COLO829 (cell line): Measurements from ENCODE around the gene ACVRL1.

ENCODE experiments used
- DNase-seq: peaks from one replicate; pipeline ENCODE4 v3.0.0; 2012; ENCODE audit warnings: low spot score

ACVRL1 gene

DNA sequence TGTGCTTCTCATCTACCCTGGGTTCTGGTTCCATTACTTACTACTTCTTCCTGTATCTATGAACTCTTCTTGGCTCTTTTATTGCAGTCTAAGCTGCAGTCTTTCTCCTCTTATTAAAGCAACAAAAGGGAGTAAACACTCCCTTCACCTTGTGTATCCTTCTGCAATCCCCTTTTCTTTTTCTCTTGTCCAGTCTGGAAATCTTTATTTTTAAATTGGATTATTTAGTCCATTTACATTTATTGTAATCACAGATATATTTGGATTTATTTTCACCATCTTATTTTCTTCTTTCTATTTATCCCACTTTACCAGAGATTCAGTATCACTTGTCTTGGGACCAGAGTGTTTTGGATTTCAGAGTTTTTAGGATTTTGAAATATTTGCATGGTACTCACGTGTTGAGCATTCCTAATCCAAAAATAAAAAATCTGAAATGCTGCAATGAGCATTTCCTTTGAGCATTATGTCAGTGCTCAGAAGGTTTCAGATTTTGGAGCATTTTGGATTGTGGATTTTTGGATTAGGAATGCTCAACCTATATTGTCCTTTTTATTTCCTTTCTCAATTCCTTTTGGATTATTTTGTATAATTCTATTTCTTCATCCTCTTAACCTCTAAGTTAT is 37.4 kb downstream of the ACVRL1 start:
- DNase-seq: no peak

DNA sequence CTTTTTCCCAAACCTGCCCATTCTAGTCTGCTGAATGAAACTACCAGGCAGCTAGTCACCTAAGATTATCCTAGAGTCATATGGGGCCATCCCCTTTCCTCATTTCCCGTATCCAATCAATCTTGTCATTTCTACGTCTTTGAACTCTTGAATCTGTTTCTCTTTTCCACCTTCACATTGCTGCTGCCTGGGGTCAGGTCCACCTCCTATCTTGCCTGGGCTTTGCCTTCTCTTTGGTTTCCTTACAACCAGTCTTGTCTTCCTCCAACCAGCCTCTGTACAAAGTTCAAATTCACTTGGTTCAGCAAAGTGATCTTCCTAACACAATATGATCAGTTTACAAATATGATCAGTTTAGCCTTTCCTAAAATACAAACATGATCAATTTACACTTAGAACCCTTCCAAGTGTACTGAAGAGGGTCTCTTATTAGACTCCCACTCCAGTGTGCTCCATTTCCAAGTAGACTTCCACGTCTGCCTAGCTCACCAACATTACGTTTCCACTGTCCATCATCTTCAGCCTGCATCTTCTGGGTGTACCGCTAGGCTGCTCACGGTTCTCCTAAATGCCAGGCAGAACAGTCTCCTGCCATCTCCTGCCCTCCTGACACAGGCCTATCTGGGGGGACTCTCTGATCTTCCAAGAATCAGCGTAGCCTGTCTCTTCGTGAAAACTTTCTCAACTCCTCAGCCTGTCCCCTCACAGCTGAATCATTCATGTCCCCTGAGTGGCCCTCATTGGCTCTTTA is 40.1 kb downstream of the ACVRL1 start:
- no peak for DNase-seq

DNA sequence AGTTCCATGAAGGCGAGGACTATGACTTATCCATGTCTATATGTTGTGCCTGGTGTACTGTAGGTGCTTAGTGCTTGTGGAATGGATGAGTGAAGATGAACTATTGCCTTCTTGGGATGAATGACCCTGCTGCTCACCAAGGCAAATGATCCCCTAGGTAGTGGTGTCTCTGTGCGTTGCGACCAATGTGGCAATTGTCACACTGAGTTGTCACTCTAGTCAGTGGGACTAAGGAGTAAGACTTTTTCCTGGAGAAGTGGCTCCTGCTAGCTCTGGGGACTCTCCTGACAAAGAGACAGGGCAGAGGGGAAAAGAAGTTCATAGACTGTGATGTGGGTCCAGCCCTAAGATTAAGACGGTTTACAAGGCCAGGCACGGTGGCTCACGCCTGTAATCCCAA is 40.8 kb downstream of the ACVRL1 start:
- DNase-seq: no peak

DNA sequence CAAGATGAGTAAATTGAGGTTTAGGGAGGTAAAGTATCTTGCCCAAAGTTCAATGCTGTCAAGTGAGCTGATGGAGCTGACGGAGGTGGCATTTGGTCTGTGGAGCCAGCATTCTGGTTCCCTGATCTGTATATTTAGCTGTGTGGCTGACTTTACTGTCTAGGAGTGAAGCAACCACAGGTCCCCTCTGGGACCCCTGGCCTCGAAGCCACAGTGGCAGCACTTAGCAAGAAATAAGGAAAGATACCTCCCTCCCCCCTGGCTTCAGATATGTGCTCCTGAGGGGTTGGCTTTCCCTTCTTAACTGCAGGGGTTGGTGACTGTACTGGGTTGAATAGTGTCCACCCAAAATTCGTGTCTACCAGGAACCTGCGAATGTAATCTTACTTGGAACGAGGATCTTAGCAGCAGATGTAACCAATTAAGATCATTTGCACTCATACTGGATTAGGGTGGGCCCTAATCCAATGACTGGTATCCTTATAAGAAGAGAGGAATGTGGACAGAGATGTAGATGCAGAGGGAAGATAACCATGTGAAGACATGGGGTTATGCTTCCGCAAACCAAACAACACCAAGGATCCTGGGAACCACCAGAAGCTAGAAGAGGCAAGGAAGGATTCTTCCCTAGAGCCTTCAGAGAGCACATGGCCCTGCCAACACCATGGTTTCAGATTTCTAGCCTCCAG is 42.2 kb downstream of the ACVRL1 start:
- no peak for DNase-seq

DNA sequence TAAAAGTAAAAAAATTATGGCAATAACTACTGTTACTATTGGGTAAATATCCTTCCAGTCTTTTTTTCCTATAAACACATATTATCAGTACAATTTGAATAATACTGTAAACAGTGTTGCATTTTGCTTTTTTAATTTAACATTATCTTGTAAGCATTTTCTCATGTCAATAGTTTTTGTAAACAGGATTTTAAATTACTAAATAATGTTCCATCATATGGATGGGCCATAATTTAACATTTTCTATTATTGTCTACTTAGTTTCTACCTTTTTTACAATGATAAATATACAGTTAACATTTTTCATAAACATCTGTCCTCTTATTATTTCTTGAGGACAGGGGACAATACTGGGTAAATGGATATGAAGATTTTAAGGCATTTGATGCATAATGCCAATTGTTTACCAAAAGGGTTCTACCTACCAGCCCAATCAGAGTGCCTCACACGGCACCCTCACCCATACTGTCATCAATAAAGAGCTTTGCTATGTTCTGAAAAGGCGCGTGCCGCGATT is 43.4 kb downstream of the ACVRL1 start:
- no peak for DNase-seq

DNA sequence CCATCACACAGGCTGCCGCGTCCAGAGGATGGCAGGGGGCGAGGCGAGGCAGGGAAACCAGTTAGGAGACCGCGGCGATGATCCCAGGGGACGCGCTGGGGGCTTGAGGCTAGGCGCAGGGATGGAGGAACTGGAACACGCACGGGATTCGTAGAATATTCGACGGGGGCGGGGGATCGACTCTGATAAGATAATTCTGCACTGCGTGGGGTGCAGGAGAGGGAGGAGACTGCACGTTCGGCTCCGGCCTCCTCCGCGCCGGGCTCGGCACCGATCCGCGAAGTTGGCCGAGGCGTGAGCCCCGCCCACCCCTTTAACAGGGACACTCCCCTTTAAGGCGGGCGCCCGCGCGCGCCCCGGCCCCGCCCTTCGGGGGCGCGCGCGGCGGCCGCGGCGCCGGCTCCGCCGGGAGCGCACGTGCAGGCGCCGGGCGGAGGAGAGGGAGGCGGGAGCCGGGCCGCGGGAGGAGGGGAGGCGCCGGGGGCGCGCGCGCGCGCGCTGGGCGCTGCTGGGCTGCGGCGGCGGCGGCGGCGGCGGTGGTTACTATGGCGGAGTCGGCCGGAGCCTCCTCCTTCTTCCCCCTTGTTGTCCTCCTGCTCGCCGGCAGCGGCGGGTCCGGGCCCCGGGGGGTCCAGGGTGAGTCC is 44.0 kb downstream of the ACVRL1 start, which contains the start of gene ACVR1B:
ACVR1B (plus strand) TSS at position 501 of the 644 bp plus-strand sequence; CDS start at position 546, 45 bp downstream.
- peak; percentile 74 for DNase-seq

DNA sequence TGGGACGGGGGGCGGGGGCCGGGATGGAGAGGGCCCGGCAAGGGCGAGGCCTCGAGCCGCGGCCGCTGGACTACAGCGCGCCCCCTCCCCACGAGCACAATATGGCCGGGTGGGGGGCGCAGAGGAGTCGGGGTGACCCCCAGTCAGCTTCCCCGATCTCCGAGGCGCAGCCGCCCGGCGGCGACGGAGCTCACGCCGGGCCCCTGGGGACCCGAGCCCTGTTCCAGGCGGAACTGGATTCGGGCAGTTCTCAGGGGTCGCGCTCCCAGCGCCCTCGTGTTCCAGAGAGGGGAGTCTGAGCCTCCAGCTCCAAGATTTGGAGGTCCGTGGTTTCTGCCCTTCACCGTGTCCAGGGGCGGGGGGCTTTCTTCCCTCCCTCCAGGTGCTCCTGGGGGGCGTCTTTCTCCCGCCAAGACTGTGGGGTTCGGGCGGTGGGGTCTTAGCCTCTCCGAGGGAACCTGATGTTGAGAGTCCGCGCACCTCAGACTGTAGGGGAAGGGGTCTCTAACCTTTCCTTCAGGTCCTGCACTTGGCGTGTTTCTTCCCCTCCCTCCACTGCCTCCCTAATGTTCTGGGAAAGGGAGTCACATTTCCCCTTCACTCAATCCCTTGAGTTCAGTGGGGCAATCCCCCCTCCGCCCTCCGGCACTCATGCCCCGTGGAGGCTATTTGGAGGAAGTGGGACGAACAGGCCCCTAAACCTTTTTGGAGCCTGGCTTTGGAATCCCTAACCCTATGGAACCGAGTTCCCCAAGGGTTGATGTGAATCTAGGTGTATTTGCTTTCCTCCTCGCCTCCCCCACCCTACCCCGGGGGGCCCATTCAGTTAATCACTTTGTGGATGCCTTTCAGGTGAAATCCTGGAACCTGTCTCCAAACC is 44.8 kb downstream of the ACVRL1 start:
- DNase-seq: no peak

DNA sequence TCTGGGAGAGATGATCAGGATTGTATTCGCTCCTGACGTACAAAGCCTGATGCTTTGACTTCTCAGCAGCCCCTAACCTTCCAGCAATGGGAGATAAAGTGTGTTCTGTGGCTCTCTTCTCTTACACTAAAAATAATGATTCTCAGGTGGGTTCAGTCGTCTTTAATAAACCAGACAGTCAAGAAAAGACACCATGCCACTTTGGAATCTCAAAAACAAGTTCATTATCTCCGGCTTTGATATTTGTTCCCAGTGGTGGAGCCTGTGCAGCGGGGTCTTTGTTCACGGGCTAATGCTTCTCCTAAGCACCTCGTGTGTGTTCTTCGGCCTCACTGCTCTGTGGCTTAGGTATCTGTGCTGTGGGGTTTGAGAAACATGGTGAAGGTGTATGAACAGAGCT is 45.8 kb downstream of the ACVRL1 start:
- DNase-seq: no peak

DNA sequence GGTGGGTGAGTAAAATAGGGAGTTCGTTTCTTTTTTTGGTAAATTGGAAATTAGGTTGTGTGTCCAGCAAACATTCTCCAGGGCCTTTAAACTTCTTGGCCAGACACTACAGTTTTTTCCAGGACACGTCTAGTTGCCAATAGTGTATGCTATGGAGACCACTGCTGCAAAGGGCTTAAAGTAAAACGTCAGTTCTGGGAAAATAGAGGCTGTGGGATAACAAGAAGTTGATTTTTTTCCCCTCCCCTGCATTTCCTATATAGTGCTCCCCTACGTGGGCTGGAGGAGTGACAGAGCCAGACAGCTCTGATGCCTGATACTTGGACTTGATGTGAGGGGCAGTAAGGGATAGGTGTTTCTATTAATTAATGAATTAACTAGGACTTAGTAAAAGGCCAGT is 46.6 kb downstream of the ACVRL1 start:
- no peak for DNase-seq

DNA sequence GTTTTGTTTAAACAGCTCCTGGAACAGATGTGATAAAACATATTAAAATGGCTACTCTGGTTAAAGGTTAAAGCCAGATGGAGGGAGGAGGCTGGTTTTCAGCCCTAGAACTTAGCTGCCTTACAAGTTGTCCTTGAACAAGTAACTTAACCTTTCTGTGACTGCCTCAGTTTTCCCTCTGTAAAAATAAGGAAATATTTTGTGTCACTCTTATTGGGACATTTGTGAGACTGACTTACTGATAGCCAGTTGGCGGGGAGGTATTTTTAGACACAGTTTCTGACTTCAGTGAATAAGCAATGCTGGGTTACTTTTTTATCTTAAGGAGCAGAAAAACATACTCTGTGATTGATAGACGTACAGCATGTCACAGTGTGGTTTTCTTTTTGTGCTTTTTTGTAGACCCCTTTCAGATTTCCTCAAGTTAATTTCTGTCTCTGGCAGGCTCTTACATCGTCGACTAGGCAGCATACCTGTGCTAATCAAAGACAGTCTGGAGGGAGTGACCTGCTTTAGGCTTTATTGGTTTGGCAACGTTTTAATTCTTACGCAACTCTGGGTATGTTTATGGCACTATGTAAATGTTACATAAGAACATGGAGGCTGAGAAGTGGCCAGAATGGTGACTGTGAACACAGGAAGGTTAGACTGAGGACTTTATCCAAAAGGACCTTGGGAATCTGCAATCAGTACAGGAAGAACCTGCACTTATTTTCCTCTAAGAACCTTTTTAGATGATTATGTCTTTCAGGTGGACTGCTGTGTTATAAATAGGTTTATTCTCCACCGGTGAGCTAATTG is 47.5 kb downstream of the ACVRL1 start:
- no peak for DNase-seq

DNA sequence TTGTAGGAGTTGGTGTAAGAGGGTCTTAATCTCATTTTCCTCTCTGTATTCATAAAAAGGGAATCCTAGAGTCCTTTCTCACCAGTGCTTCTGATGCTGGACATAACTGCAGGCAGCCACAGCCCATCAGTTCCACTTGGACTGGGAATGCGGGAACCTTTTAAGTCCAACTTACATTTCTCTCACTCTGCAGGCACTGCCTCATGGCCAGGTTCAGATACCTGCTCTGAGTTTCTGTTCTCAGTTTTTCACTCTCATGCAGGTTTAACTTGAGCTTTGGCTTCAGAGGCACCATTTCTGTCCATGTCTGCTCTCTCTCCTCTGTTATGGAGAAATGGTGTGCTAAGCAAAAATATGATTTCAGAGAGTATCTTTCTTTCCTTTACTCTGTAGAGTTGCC is 48.4 kb downstream of the ACVRL1 start:
- no peak for DNase-seq

DNA sequence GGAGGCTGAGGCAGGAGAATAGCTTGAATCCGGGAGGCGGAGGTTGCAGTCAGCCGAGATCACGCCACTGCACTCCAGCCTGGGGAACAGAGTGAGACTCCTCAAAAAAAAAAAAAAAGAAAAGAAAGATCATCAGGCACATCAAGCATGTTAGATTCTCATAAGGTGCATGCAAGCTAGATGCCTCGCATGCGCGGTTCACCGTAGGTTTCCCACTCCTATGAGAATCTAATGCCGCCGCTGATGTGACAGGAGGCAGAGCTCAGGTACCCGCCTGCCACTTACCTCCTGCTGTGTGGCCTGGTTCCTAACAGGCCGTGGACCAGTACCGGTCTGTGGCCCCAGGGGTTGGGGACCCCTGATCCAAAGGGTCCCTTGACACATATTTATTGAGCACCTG is 51.2 kb downstream of the ACVRL1 start:
- DNase-seq: no peak

DNA sequence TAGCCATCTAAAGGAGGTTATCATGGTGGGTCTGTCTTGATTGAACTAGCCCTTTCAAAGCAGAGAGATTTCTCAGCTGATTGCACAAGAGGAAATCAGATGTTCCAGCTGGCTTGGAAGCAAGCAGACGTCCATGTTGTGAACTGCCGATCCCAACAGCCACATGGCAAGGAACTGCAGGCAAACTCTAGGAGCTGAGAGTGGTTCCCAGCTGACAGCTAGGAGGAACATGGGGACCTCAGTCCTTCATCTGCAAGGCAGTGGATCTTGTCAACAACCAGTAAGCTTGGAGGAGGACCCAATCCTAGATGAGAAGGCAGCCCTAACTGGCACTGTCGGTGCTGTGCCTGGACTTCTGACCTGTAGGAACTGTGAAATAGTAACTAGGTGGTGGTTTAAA is 51.9 kb downstream of the ACVRL1 start:
- DNase-seq: no peak

DNA sequence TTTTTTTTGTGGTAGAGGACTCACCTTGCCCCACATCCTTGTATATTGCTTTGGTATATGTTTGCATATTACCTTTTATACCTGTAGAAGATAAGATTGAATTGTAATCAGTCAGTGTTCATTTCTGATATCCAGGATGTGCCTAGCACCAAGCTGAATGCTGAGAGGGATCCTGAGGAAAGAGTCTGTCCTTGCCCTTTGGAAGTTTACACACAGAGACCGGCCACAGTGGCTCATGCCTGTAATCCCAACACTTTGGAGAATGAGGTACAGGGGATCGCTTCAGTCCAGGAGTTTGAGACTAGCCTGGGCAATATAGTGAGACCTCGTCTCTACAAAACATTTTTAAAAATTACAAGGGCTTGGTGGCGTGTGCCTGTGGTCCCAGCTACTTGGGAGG is 52.6 kb downstream of the ACVRL1 start:
- no peak for DNase-seq

DNA sequence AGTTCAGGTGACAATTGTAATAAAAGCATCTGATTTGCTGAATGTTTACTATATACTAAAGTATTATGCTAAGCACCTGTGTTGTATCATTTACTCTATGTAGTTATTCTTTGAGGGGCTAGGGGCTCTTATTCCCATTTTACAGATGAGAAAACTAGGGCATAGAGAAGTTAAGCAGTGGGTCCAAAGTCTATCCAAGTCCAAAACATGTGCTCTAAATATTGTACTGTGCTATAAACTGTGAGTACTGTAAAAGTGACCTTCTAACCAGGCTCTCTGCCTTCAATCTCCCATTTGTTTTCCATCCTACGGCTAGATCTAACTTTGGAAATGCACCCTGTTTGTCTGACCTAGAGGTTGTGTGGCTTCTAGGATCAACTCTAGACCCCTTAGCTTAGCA is 53.2 kb downstream of the ACVRL1 start:
- no peak for DNase-seq

DNA sequence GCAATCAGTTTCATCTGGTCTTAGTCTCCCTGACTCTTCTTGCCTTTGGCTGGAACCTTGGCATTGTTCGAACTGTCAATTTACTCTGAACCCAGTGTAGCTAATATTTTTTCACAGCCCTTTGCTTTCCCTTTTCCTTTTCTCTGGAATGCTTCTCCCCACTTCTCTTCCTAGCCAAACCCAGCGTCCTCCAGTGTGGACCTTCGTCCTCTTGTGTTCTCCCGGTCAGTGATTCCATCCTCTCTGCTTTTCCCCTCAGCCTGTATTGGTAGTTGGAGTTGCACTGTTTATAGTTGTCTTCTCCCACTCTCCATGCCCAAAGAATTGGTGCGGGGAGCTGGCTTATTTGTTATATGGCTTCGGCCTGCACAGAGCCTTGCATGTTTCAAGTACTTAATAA is 53.6 kb downstream of the ACVRL1 start:
- DNase-seq: no peak

DNA sequence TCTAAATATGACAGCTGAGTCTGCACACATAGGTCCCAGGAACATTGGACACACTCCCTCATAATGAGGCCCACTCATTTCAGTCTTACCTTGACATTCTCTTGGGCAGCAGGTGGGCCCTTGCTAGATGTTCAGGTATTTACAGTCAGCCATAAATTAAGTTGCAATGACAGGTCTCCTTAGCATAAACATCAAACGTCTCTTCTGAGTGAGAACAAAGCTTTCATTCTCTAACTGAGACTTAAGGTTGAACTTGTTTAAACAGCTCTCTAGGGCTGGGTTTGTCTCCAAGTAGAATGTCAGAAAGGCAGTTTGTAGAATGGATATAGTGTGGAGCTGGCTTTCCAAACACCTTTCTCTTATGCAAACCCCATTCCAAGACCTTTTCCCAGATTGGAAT is 54.5 kb downstream of the ACVRL1 start:
- DNase-seq: peak; percentile 66

DNA sequence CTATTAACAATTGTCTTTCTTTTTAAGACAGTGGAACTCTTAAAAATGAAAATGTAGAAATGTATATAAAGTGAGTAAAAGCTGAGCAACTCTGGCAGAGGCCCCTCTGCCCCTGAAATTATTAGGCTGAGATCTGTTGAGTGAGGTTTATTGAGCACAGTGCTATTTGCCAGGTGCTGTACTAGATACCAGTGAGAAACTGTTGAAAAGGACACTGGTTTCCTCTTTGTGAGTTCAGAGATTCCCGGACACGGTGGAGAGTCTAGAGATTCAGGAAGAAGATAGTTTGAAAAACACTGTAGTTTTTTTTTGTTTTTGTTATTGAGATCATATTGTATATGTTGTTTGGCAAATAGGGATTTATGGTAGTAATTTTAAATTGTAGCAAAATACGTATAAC is 55.4 kb downstream of the ACVRL1 start:
- no peak for DNase-seq

DNA sequence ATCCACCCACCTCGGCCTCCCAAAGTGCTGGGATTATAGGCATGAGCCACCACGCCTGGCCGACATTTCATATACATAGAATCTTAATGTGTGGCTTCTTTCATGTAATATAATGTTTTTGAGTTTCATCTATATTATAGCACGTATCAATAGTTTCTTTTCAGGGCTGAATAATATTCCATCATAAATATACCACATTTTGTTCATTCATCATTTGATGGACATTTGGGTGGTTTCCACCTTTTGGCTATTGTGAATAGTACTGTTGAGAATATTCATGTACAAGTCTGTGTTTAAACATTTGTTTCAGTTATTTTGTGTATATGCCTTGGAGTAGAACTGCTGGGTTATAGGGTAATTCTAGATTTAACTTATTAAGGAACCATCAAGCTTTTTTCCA is 56.2 kb downstream of the ACVRL1 start:
- no peak for DNase-seq

DNA sequence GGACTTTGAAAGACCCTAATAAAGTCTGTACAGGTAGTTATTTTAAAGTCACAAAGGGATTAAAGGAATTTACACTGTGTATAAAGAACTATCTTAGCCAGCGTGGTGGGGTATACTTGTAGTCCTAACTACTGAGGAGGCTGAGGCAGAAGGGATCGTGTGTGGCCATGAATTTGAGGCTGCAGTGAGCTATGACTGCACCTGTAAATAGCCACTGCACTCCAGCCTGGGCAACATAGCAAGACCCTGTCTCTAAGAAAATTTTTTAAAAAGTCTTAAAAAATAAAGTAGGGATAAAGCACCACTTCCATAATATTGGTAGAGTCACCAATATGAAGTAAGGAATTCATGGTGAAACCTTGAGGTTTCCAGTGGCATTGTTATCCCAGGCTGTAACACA is 62.3 kb downstream of the ACVRL1 start:
- DNase-seq: no peak
